Activated naive CD8-positive, alpha-beta T cell treated with anti-CD3 and anti-CD28 coated beads for 36 hours (primary cell): ENCODE measurements around the gene RFX8. TPM values are rescaled to one million over a fixed set of nuclear protein-coding genes. Genes with fewer than 3 reads are reported as not detected.

ENCODE experiments used
- DNase-seq: peaks from one replicate; pipeline ENCODE4 v3.0.0; 2021
- H3K27ac Mint-ChIP-seq: one replicate; pipeline ENCODE4 v1.8.0; 2022; ENCODE audit warnings: mild to moderate bottlenecking, moderate library complexity, mixed read lengths
- H3K27me3 Mint-ChIP-seq: one replicate; pipeline ENCODE4 v1.8.0; 2022; ENCODE audit warnings: mild to moderate bottlenecking, mixed read lengths
- H3K36me3 Mint-ChIP-seq: one replicate; pipeline ENCODE4 v1.8.0; 2021; ENCODE audit warnings: mild to moderate bottlenecking, mixed read lengths
- H3K4me1 Mint-ChIP-seq: one replicate; pipeline ENCODE4 v1.8.0; 2021; ENCODE audit warnings: mixed read lengths
- H3K4me3 Mint-ChIP-seq: one replicate; pipeline ENCODE4 v1.8.0; 2022; ENCODE audit warnings: mild to moderate bottlenecking, moderate library complexity, mixed read lengths
- H3K9me3 Mint-ChIP-seq: one replicate; pipeline ENCODE4 v1.8.0; 2022; ENCODE audit warnings: mixed read lengths
- total RNA-seq, 2 experiments: library from RNA; stranded (reverse); gene quantifications; one replicate each; pipeline ENCODE4 v1.2.3, GENCODE V29; 2021

Gene RFX8
- total RNA-seq, 2 experiments from 2014 or later = not detected

GRCh38 chr2:101502095-101502494, 27.2 kb upstream of the RFX8 start:
- Mint-ChIP-seq H3K27me3 (no peaks in the 10 kb centered on the region), H3K4me1 (peaks cover 17% of the 10 kb centered on the region), H3K36me3 (no peaks in the 10 kb centered on the region), H3K9me3 (no peaks in the 10 kb centered on the region), H3K27ac (no peak overlapping the region), H3K4me3 (no peak overlapping the region)
- DNase-seq = peak; percentile 6

DNA sequence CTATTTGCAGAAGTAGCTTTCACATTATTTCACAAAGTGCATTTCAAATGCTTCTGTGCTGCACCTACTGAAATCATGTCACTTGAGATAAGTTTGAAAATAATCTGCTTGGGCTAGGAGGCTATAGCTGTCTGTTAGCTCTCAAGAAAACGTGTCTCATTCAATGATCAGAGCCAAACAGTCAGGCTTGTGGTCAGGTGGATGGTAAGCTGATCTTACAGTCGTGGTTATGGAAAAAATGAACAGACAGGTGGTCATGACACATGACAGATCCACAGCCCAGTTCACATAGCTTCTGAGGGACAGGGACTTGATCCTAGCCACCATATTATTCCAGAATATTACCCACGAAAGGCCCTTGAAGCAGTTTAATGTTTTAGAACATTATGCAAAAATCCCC, 26.5 kb upstream of the RFX8 start:
- Mint-ChIP-seq H3K27ac (no peak overlapping the region), H3K36me3 (no peaks in the 10 kb centered on the region), H3K9me3 (no peaks in the 10 kb centered on the region), H3K4me1 (peaks cover 17% of the 10 kb centered on the region), H3K27me3 (no peaks in the 10 kb centered on the region), H3K4me3 (no peak overlapping the region)
- peak; percentile 30 for DNase-seq

GRCh38 chr2:101500860-101501259, 25.9 kb upstream of the RFX8 start:
- Mint-ChIP-seq H3K27me3 (no peaks in the 10 kb centered on the region), H3K4me1 (peaks cover 17% of the 10 kb centered on the region), H3K36me3 (no peaks in the 10 kb centered on the region), H3K9me3 (no peaks in the 10 kb centered on the region), H3K4me3 (no peak overlapping the region), H3K27ac (no peak overlapping the region)
- no peak for DNase-seq

- Mint-ChIP-seq H3K27me3 (no peaks in the 10 kb centered on the region), H3K36me3 (no peaks in the 10 kb centered on the region), H3K4me1 (peaks cover 17% of the 10 kb centered on the region), H3K9me3 (no peaks in the 10 kb centered on the region), H3K27ac (no peak overlapping the region), H3K4me3 (no peak overlapping the region)
- DNase-seq = no peak
Measured at GRCh38 chr2:101500180-101500579, 25.3 kb upstream of the RFX8 start.

- Mint-ChIP-seq H3K9me3 (no peaks in the 10 kb centered on the region), H3K36me3 (no peaks in the 10 kb centered on the region), H3K4me1 (peaks cover 4% of the 10 kb centered on the region), H3K27ac (no peak overlapping the region), H3K4me3 (no peak overlapping the region), H3K27me3 (no peaks in the 10 kb centered on the region)
- DNase-seq = no peak
Measured at GRCh38 chr2:101496279-101496678, 21.4 kb upstream of the RFX8 start.

- H3K4me1 Mint-ChIP-seq = no peaks in the 10 kb centered on the region
- H3K36me3 Mint-ChIP-seq = no peaks in the 10 kb centered on the region
- no peaks in the 10 kb centered on the region for H3K9me3 Mint-ChIP-seq
- H3K4me3 Mint-ChIP-seq = no peak overlapping the region
- H3K27me3 Mint-ChIP-seq = no peaks in the 10 kb centered on the region
- no peak overlapping the region for H3K27ac Mint-ChIP-seq
- no peak for DNase-seq
Measured at GRCh38 chr2:101492936-101493473, 18.1 kb upstream of the RFX8 start.

DNA sequence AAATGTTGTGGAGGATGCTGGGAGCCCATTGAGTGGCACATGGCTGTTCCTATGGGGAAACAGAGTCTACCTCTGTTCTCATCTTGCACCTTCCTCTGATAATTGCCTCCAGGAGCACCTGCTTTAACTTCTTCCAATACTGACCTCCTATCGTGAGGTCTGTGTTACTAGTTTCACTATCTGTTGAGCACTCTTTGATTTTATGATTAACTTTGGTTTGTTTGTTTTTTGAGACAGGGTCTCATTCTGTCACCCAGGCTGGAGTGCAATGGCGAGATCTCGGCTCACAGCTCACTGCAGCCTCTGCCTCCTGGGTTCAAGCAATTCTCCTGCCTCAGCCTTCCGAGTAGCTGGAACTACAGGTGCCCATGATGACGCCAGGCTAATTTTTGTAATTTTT, 12.1 kb upstream of the RFX8 start:
- Mint-ChIP-seq H3K9me3 (no peaks in the 10 kb centered on the region), H3K27ac (no peak overlapping the region), H3K4me1 (peaks cover 17% of the 10 kb centered on the region)

DNA sequence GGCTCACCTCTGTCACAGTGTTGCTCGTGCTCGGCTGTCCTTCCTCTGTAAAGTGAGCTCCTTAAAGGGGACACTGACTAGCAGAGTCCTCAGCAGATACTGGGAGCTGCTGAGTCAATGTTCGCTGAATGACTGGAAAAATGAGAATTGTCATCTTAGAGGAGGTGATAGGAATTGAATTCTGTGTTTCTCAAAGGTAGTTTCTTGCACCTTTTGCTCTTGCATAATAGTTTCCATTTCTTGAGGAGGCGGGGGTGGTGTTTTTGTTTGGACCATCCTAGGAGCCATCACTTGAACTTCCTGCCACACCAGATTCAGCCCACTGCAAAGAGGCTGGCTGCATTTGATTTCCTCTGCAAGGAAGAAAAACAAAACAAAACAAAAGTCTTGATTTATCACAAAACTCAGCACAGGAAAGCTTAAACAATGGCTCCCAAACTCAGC, 11.4 kb upstream of the RFX8 start:
- H3K4me1 Mint-ChIP-seq = peaks cover 17% of the 10 kb centered on the region
- no peaks in the 10 kb centered on the region for H3K36me3 Mint-ChIP-seq
- peak overlapping the region; percentile 17 for H3K27ac Mint-ChIP-seq
- no peaks in the 10 kb centered on the region for H3K9me3 Mint-ChIP-seq
- no peak for DNase-seq
- no peaks in the 10 kb centered on the region for H3K27me3 Mint-ChIP-seq
- H3K4me3 Mint-ChIP-seq = no peak overlapping the region

More for the DNA sequence above, 12.1 kb upstream of the RFX8 start:
- DNase-seq = no peak
- H3K27me3 Mint-ChIP-seq = no peaks in the 10 kb centered on the region
- no peak overlapping the region for H3K4me3 Mint-ChIP-seq
- H3K36me3 Mint-ChIP-seq = no peaks in the 10 kb centered on the region

GRCh38 chr2:101485856-101486255, 10.9 kb upstream of the RFX8 start:
- H3K9me3 Mint-ChIP-seq = no peaks in the 10 kb centered on the region
- no peaks in the 10 kb centered on the region for H3K27me3 Mint-ChIP-seq
- H3K4me1 Mint-ChIP-seq = peaks cover 17% of the 10 kb centered on the region
- no peaks in the 10 kb centered on the region for H3K36me3 Mint-ChIP-seq
- no peak overlapping the region for H3K4me3 Mint-ChIP-seq
- no peak for DNase-seq
- H3K27ac Mint-ChIP-seq = peak overlapping the region; percentile 17

GRCh38 chr2:101480764-101481163, 5.9 kb upstream of the RFX8 start:
- H3K27ac Mint-ChIP-seq = no peak overlapping the region
- peaks cover 9% of the 10 kb centered on the region for H3K27me3 Mint-ChIP-seq
- H3K4me1 Mint-ChIP-seq = peaks cover 6% of the 10 kb centered on the region
- H3K36me3 Mint-ChIP-seq = no peaks in the 10 kb centered on the region
- H3K4me3 Mint-ChIP-seq = no peak overlapping the region
- H3K9me3 Mint-ChIP-seq = no peaks in the 10 kb centered on the region
- no peak for DNase-seq

DNA sequence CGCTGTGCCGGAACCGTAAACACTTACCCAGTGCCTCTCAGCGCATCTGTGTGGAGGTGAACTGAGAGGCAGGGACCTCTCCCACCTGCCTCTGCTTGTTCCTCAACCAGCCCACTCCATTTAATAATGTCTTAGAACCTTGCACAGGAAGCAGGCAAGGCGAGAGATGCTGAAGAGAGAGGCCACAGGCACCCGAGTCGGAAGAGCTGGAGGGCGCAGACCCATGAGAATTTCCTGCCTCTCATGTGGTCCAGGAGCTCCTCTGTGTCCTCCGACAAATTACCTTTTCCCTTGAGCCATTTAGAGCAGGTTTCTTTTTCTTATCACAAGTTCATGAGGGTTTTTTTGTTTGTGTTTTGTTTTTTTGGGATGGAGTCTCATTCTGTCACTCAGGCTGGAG, 4.9 kb upstream of the RFX8 start:
- Mint-ChIP-seq H3K27me3 (peaks cover 9% of the 10 kb centered on the region), H3K27ac (no peak overlapping the region), H3K9me3 (no peaks in the 10 kb centered on the region), H3K4me1 (peaks cover 12% of the 10 kb centered on the region), H3K4me3 (no peak overlapping the region), H3K36me3 (no peaks in the 10 kb centered on the region)
- DNase-seq = no peak

- no peak overlapping the region for H3K4me3 Mint-ChIP-seq
- peaks cover 9% of the 10 kb centered on the region for H3K27me3 Mint-ChIP-seq
- no peak overlapping the region for H3K27ac Mint-ChIP-seq
- no peaks in the 10 kb centered on the region for H3K9me3 Mint-ChIP-seq
- no peak for DNase-seq
- H3K4me1 Mint-ChIP-seq = peaks cover 14% of the 10 kb centered on the region
- H3K36me3 Mint-ChIP-seq = no peaks in the 10 kb centered on the region
Measured at GRCh38 chr2:101479328-101479727, 4.4 kb upstream of the RFX8 start.

DNA sequence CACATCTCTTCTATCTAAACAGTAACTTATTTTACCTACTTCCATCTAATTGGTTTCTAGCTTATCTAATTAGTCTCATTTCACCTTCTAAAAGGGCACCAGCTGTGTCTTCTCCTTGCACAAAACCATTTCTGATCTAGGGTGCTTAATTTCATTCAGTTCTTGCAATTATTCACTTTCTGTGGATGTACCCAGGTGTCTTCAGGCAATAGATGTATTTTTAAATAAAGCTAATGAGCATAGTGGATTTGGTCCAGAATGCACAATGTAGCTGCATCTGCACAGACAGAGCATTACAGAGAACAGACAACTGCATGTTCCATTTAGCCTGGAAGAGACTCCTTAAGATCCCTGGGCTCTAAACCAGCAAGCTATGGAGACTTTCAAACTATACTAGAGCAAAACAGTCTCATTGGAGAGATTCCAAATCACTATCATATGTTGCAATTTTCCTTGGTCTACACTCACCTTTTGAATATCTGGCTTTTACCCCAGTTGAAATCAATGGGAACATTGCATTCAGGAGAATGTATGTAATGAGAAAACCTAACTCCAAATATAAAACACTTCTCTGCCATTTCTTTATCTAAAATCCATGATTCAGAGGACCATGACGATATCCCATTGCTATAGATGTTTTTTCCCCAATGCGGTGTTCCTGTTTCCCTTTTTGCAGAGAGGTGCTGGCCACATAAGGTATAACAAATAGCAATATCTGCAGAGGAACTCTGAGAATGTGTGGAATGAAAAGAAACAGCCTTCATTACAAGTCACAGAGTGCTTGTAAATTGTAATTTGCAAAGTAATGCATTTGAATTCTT, 3.5 kb upstream of the RFX8 start:
- H3K4me1 Mint-ChIP-seq = peaks cover 18% of the 10 kb centered on the region
- no peak for DNase-seq
- H3K4me3 Mint-ChIP-seq = no peak overlapping the region
- no peaks in the 10 kb centered on the region for H3K36me3 Mint-ChIP-seq
- no peak overlapping the region for H3K27ac Mint-ChIP-seq
- H3K27me3 Mint-ChIP-seq = peaks cover 9% of the 10 kb centered on the region
- no peaks in the 10 kb centered on the region for H3K9me3 Mint-ChIP-seq

DNA sequence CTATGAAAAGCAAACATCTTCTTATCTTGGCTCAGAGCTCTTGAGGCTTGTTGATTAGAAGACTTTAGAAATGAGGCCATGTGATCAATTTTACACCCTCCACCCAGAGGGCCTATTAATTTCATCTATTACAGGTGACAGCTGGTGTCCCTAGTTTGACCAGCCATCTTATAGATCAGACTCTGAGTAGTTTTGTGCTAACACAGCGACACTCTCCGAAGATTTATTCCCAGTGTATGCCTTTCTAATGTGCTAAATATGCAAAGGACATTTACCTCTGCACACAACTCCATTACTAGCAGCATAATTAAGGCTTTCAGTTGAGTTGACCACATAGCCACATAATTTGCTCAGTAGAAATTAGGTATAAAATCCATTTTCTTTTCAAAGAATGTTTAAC, 2.6 kb upstream of the RFX8 start:
- Mint-ChIP-seq H3K4me1 (peaks cover 19% of the 10 kb centered on the region), H3K27me3 (peaks cover 9% of the 10 kb centered on the region), H3K27ac (no peak overlapping the region), H3K36me3 (no peaks in the 10 kb centered on the region), H3K4me3 (no peak overlapping the region), H3K9me3 (no peaks in the 10 kb centered on the region)
- DNase-seq = no peak

DNA sequence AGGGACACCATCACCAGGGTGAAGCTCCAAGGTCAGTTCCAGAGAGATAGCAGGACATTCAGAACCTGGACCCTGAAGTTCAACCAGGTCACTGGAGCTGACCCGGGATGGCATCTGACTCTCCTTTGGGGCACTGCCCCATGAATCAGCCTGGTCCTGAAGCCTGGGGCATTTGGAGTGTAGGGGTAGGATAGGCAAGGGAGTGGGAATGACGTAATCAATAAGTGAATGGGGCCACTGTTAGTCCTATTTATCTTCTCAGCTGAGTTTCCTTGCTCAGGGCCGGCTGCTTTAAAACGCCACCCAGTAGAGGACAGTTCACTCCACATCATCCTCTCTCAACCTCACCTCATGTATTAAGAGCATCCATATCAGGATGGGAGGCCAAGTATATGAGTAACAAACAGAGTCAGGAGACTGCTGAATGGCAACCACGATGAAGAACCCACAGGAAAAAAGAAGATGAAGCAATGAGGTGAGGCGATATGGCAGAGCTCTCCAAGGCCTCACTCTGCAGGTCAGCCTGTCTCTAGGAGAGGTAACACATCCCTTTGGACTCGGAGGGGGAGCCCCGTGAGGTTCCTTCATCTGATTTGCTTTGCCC, 1.8 kb upstream of the RFX8 start:
- peaks cover 9% of the 10 kb centered on the region for H3K27me3 Mint-ChIP-seq
- no peaks in the 10 kb centered on the region for H3K9me3 Mint-ChIP-seq
- peaks cover 19% of the 10 kb centered on the region for H3K4me1 Mint-ChIP-seq
- no peak for DNase-seq
- no peaks in the 10 kb centered on the region for H3K36me3 Mint-ChIP-seq
- H3K4me3 Mint-ChIP-seq = no peak overlapping the region
- H3K27ac Mint-ChIP-seq = no peak overlapping the region
